ENCODE data around the gene IFT172.

DNA sequence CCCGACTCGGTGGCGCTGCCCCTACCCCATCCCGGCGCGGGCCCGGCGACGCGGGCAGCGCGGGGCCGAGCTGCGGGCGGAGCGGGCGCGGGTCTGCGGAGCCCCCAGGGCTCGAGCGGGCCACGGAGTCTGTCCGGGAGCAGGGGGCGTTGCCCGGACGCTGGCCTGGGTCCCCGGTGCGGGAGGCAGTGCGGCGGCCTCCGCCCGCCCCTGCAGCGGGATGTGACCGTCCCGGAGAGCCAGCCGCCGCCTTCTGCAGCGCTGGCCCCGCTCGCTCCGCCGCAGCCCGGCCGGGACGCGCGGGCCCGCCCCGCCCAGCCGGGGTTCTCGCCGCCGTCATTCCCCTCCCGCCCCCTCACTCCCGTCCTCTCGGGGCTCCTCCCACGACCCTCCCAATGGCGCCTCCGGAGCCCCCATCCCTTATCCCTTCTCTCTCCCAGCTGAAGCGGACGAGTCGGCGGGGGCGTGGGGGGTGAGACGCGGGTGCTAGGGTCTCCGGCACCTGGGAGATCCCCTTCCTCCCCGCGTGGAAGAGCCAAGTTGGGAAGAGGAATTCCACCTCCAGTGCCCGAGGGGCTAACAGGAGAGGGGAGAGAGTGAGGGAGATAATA lies 5.5 kb upstream of the IFT172 start, which contains the start of gene FNDC4:
- TF ChIP-seq YY1 (IDR thresholded peaks at IDR 0.05; ENCODE audit: extremely low read depth, insufficient replicate concordance, low read depth, low read length) (no peak), CEBPB (IDR thresholded peaks at IDR 0.05; ENCODE audit: low read depth) (no peak), CTCF (IDR thresholded peaks at IDR 0.05 in 2 of 3, conservative IDR thresholded peaks at IDR 0.05 in 1 of 3; ENCODE audit: borderline replicate concordance in 1 of 3, insufficient read depth in 1 of 3, low read depth in 2 of 3, low read length in 2 of 3) (no peak), EGR1 (IDR thresholded peaks at IDR 0.05; ENCODE audit: low read depth) (peak; percentile 48; the same call in 1 of the 2 replicates), EZH2phosphoT487 (IDR thresholded peaks at IDR 0.05; ENCODE audit: borderline replicate concordance) (no peak), EZH2 (IDR thresholded peaks at IDR 0.05) (no peak), POLR2AphosphoS5 (IDR thresholded peaks at IDR 0.05; ENCODE audit: low read depth, low read length) (peak; percentile 43; the same call in 1 of the 2 replicates), RAD21 (IDR thresholded peaks at IDR 0.05; ENCODE audit: low read depth) (no peak), SIN3A (IDR thresholded peaks at IDR 0.05; ENCODE audit: low read depth) (no peak), SP1 (IDR thresholded peaks at IDR 0.05; ENCODE audit: low read depth) (no peak)
- TF ChIP-seq, protein P1, sequence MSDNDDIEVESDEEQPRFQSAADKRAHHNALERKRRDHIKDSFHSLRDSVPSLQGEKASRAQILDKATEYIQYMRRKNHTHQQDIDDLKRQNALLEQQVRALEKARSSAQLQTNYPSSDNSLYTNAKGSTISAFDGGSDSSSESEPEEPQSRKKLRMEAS (IDR thresholded peaks at IDR 0.05) = no peak

Measured in HCT116 (cell line).